Fibroblast of skin of back (primary cell): ENCODE results near the gene ACADM. TPM values are rescaled to one million over a fixed set of nuclear protein-coding genes. Genes with fewer than 3 reads are reported as not detected.
"Not testable (repeated sequence)": the region's sequence is repeated elsewhere in the genome, so short reads cannot be mapped to it uniquely, and the experiment has no call there.

Source experiments
- DNase-seq: peaks from one replicate; pipeline ENCODE4 v3.0.0-alpha.2; 2013
- polyA plus RNA-seq, 2 experiments: library from polyadenylated mRNA; unstranded; fragments of 120-200 nt; gene quantifications; one replicate each; pipeline ENCODE4 v1.2.1, GENCODE V29; 2013; ENCODE audit not compliant: insufficient read length in 2 of 2

ACADM gene
- 34.2 TPM for polyA plus RNA-seq (2013, experiment 1 of 2; ENCODE audit: insufficient read length)
- polyA plus RNA-seq (2013, experiment 2 of 2; ENCODE audit: insufficient read length), result 31.4 TPM

DNA sequence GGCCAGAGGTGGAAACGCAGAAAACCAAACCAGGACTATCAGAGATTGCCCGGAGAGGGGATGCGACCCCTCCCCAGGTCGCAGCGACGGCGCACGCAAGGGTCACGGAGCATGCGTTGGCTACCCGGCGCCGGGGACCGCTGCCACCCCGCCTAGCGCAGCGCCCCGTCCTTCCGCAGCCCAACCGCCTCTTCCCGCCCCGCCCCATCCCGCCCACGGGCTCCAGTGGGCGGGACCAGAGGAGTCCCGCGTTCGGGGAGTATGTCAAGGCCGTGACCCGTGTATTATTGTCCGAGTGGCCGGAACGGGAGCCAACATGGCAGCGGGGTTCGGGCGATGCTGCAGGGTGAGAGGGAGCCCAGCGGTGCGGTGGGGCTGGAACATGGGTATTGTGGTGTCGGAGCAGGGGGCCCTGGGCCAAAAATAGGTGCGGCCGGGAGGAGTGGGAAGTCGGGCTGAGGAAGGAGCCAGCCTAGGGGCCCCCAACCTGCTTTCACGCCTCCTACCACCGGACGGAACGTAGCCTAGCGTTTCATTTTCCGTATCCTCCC is at the start of gene ACADM:
Gene ACADM (plus strand): TSS at position 238 of the 551 bp plus-strand sequence. CDS start 79 bp downstream, at position 317.
- DNase-seq, result peak; percentile 81

DNA sequence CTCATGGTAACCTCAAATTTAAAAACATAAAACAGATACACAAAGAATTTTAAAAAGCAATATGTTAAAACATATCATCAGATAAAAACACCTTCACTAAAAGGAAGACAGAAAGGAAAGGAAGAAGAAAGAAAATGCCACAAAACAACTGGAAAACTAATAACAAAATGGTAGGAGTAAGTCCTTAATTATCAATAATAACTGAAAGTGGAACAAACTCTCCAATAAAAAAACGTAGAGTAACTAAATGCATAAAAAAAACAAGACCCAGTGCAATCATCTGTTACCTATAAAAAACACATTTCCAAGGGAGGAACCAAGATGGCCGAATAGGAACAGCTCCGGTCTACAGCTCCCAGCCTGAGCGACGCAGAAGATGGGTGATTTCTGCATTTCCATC is 47.1 kb upstream of the ACADM start:
- DNase-seq, result no peak

DNA sequence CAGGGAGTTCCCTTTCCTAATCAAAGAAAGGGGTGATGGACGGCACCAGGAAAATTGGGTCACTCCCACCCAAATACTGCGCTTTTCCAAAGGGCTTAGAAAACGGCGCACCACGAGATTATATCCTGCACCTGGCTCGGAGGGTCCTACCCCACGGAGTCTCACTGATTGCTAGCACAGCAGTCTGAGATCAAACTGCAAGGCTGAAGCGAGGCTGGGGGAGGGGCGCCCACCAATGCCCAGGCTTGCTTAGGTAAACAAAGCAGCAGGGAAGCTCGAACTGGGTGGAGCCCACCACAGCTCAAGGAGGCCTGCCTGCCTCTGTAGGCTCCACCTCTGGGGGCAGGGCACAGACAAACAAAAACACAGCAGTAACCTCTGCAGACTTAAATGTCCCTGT is 46.5 kb upstream of the ACADM start:
- DNase-seq, result not testable (repeated sequence)

DNA sequence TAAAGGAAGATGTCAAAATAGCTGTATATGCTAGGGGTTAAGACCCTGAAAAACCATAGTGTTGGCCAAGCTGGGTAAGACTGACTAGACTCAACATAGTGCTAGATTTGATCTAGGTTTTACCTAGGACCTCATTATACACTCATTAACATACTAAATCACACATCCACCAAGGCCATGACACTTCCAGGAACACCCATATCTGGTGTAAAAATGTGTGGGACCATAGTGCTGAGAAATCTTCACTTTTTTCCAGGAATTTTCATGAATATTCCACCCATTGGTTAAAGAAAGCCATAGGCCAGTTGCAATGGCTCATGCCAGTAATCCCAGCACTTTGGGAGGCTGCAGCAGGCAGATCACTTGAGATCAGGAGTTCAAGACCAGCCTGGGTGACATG is 34.0 kb upstream of the ACADM start:
- DNase-seq, result no peak

DNA sequence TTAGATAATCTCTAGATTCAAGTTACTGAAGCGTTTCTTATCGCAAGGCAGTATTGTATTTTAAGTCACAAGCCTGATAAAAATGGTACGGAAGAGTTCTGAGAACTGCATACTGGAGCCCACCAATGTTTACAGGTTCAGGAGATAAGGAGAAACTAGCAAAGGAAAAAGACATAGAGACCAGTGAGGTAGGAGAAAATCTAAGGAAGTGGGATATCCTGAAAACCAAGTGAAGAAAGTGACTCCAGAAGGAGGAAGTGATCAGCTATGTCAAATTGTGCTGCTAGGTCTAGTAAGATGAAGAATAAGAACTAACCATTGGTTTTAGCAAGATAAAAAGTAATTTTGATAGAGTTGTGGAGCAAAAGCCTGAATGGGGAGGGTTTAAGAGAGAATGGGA is 31.0 kb upstream of the ACADM start:
- DNase-seq, result no peak

DNA sequence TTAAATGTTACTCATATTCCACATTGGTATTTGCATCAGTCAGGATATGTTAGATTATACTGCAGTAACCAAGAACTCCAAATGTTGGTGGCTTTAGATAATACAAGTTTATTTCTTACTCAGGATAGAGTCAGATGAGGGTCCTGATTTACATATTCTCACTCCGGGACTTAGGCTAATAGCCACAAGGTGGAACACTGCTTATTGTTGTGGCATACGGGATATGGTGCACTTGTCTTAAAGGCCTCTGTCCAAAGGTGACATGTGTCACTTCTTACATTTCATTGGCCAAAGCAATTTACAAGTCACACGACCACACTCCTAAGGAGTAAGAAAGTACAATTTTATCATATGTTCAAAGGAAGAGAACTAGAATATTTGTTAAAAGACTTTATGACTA is 28.5 kb upstream of the ACADM start:
- DNase-seq, result no peak

DNA sequence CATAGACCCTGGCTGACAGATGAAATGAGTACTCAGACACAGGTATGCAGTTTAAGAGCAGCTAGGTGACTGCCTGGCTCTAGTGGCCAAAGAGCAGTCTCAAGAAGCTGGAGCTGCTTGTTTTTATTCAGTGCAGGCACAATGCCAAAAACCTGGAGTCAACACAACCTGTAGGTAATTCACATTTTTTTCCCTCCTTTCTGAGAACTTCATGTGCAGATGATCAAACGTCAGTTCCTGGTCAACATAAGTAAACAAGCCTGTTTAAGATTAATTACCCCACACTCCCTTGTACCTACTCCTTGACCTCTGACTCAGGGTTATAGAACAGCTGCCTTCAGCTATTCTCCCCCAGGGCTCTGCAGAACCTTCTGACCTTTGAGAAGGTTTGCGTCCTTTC is 17.3 kb upstream of the ACADM start:
- no peak for DNase-seq

DNA sequence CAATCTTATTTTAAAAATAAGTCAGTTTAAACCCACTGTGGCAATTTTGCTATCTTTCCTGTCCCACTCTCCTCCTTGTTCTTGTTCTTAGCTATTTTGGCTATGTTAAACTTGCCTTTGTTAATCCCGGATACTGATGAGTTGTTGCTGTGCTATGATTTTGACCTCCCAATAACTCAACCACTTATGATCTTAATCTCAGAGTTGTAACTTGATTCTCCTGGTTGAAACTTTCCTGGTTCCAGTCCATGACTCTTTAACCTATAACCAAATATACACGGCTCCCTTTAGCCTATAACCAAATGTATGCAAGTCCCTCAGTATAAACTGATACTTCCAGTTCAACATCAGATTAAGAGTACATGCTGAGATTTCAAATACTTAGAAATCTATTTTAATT is 15.6 kb upstream of the ACADM start:
- no peak for DNase-seq

DNA sequence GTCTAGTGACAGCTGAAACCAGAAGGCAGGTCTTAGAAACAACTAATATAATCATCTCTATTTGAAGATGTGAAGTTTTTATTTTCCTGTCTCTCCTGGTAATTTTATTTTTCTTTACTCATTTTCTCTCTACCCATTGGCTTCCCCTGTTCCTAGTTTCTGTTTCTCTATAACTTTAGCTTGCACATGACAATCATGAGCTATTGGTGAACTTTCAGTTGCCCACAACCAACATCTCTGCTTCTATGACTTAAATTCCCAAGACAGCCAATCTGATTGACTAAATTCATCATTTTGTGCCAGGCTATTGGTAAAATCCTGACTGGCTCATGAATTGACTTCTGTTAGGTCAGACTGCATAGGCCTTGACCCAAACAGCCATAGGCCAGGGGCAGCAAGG is 13.7 kb upstream of the ACADM start:
- DNase-seq, result no peak

DNA sequence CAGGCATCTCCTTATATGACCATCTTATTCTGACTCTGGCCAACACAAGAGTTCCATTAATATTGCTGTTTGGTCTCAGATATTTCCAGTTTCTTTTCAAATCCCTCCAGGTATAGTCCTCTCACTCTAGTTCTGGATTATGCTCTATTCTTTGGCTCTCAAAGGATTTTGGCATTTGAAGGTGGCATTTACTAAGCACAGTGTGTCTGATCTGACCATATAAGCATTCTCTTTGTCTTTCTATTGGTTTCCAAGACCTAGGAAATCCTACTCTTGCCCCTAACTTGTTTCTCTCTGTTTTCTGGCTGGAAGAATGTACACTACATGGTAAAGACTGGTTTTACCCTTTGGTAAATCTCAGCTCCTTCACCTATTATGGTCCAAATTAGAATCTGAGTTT is 12.7 kb upstream of the ACADM start:
- DNase-seq, result no peak

DNA sequence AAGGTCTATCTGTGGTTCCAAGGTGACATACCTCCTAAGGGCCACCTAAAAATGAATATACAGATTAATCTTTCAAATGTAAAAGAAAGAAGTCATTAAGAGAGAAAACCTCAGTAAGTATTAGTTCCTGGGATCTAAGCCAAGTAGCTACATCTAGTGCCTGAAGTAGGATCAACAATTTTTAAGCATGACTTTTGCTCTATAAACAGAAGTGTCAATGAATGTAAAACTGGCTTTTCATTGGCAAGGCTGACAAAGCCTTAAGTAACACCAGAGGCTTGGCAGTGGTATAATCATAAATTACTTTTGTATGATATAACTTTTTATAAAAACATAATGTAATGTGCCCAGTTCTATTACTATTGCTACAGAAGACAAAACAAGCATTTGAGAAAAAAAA is 12.2 kb upstream of the ACADM start:
- DNase-seq, result peak; percentile 9

DNA sequence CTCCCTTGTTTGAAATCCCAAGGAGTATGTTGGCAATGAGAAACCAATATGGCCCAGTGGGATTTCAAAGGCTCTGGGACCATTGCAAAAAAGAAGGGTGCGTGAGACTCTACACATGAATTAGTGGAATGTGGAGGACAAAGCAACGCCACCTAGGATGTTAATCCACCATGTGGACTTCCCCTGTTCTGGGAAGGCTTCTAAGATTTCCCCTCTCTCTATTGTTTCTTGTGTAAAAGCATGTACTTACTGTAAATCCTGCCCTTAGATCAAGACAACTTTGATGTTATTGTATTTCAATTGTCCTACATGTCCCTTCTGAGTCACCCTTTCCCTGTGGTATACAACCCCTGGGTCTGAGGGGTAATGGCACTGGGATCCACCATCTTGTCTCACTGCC is 4.7 kb upstream of the ACADM start:
- no peak for DNase-seq

DNA sequence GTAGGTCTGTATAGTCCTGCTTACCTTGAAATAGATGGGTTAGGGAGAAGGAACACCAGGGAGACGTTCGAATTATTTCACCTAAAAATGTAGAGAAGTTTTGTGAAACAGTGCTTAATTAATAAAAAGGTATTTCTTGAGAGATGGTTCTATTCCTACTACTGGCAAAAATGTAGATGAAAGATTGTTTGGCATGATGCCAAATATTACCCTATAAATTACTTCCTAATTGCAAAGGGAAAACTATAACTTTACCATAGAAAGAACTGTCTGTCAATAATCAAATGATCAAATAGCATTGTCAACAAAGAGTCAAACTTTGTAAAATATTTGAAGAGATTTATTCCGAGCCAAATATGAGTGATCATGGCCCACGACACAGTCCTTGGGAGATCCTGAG is 4.2 kb upstream of the ACADM start:
- DNase-seq, result no peak

DNA sequence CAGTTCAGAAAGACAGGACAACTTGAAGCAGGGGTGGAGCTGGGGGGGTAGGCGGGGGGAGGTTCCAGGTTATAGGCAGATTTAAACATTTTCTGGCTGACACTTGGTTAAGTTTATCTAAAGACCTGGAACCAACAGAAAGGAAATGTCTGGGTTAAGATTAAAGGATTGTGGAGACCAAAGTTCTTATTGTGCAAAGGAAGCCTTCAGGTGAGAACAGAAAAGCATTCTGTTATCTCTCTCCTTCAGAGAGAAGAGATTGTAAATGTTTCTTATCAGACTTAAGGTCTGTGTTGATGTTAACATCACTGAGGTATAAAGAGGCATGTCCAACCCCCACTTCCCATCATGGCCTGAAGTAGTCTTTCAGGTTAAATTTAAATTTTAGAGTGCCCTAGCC is 3.7 kb upstream of the ACADM start:
- no peak for DNase-seq

DNA sequence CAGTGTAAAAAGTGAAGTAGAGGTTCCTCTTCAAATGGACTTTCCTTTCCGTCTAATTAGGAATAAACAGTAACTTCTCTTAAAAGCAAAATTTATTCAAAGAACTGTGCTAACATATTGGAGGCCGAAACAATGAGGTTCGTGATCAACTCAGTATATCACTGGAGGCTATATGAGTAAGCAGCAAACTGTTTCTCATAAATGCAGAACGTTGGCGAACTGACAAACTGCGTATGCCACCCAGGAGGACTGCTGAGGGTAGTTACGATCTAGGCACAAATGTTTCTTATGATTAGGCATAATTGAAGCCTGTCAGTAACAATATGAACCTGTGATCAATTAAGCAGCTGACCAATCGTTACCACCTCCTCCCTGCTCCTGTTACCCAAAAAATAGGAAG is 2.3 kb upstream of the ACADM start:
- DNase-seq, result not testable (repeated sequence)

DNA sequence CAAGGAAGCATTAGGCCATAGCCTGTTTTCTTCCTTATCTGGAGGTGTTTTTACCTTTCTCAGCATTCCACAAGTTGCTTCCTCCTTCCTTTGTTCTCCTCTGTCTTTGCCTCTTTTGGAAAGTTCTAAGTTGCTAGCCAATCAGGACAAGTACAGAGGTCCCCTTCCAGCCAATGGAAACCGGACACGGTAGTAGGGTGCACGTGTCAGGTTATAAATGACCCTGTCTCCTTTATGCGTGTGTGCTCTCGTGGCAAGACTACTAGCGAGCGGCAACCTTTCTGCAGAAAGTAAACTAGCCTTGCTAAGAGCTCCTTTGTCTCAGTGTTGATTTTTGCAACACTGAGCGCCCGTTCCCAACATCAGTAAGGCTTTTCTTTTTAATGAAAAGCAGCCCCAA is 1.5 kb upstream of the ACADM start:
- no peak for DNase-seq

DNA sequence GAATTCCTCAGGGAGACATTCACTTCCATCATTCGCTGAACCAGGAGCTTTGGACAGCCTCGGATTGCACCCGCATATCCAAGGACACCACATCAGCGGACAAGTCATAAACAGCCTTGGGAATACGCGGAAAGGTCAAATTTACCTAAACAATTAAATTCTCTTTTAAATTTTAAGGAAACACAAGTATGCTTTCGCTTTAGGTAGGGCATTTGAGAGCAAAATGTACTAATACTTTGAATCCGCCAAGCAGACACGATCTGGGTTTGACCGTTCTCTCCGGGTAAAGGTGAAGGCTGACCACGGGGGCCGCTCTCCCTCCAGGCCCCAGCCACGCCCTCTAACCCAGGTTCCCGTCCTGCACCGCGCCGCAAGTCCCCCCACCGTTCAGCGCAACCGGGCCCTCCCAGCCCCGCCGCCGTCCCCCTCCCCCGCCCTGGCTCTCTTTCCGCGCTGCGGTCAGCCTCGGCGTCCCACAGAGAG is 479 bp upstream of the ACADM start:
- peak; percentile 73 for DNase-seq

DNA sequence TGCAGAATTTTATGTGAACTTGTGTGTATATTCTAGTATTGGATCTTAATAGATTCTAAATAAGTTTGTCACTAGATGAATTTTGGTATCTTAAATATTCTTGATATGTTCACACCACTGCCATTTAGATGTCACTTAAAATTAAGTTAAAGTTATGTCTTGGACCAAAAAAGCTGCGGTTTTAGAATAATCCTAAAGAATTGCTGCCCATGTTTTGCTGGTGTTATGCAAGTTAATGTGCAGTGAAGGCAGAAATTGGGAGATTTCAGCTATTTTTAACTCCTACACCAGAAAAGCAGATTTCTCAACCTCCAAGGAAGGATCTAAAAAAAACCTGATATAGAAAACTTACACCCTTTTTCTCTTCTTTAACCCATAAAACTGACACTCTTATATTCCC is 757 bp downstream of the ACADM start:
- peak; percentile 13 for DNase-seq

DNA sequence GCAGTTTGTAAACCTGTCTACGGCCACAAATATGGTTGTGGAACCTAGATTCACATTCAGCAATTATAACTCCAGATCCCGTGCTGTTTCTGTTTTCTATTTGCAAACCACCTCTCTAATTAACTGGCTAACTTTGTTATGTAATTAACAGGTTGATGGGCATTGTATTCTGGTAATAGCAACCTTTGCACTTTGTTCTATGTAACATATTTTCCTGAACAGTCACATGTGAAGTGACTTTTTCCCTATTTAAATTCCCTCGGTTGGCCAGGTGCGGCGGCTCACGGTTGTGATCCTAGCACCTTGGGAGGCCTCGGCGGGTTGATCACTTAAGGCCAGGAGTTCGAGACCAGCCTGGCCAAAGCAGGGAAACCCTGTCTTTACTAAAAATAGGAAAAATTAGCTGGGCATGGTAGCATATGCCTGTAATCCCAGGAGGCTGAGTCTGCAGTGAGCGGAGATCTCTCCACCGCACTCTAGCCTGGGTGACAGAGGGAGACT is 1.4 kb downstream of the ACADM start:
- no peak for DNase-seq

DNA sequence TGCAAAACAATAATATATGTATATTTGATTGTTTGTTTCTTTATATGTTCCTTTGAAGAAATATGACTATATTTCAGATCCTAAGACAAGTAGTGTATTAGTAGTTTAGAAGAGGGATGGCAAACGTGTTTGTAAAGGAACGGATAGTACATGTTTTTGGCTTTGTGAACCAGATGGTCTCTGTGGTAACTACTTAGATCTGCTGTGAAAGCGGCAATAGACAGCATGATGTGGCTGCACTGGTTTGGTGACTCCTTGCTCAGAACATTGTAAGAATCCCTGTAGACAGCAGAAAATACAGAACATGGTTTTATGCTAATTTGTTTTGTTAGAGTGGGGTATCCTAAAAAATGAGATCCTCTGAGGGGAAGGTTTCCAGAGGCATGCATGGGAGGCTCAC is 3.1 kb downstream of the ACADM start:
- no peak for DNase-seq

DNA sequence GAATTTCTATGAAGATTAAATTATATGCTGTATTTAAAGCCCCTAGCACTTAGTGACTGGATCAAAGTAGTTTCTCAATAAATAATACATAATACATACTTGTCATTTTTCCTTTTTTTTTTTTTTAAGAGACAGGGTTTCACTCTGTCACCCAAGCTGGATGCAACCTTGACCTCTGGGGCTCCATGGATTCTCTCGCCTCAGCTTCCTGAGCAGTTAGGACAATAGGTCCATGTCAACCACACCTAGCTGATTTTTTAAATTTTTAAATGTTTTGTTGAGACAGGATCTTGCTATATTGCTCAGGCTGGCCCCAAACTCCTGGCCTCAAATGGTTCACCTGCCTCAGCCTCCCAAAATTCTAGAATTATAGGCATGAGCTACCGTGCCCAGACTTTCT is 5.9 kb downstream of the ACADM start:
- DNase-seq, result no peak

DNA sequence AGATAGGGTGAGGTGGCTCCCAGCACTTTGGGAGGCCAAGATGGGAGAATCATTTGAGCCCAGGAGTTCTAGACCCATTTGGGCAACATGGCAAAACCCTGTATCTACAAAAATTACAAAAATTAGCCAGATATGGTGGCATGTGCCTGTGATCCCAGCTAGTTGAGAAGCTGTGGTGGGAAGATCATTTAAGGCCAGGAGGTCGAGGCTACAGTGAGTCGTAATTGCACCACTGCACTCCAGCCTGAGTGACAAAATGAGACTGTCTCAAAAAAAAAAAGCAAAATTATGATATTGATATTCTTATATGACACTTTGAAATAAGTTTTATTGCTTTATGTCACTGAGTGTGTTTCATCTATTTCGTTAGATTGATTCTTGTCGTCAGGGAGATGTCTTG is 7.4 kb downstream of the ACADM start:
- DNase-seq, result peak; percentile 45

DNA sequence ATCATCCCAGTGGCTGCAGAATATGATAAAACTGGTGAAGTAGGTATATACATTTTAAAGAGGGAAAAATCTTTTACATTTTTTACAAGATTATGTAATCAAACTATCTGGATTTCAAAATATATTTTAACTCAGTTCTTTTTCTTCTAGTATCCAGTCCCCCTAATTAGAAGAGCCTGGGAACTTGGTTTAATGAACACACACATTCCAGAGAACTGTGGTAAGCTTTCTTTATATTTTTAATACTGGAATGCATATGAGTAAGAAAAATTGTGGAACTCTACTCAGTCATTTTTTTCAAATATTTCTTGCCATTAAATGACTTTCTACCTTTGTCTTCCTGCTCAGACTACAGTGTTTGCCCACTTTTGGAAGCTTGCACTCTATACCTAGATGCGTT is 8.2 kb downstream of the ACADM start:
- DNase-seq, result peak; percentile 78

DNA sequence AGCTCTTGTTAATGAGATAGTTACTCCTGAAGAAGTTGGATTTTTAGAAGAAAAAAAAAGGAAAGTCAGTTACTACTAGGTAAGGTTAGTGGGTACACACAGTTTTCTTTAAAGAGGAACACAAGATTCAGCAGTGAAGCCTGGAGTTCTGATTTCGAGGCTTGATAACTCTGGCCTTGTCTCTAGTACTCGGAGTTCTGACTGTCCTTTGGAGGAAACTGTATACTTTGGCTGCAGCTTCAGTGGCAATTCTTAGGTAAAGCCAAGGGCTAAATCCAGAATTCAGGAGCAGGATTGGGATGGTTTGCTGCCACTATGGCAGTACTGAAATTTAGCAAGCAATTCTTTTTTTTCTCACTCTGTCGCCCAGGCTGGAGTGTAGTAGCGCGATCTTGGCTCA is 9.2 kb downstream of the ACADM start:
- no peak for DNase-seq

DNA sequence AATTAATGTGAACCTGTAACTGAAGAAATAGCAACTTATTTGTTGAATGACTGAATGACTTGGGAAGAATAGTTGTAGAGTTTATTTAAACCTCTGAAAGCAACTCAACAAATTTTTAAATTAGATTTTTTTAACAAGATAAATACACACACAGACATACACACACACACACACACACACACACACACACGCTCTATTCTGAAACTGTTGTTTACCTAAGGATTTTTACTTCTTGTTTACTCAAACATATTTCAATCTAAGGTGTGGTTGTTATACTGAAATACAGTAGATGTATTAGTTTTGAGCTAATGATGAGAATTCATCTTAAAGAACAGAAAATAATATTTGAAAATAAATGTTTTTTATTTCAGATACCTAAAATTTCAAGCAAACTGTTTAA is 11.5 kb downstream of the ACADM start:
- DNase-seq, result no peak
